Astrocyte (in vitro differentiated cells and primary cell): ENCODE data around the gene ADAMTS13. TPM values are rescaled to one million over a fixed set of nuclear protein-coding genes. Genes with fewer than 3 reads are reported as not detected.

Experiments used
- DNase-seq: peaks from one replicate; pipeline ENCODE4 v3.0.0-alpha.2; 2010; ENCODE audit warnings: low read depth
- FAIRE-seq: peaks from 2 replicates; lab custom pipeline; 2011; peaks lifted over from hg19 to GRCh38; lab: Jason Lieb, UNC
- H2AFZ ChIP-seq: 2 replicates; pipeline ENCODE4 v1.6.0; 2012; ENCODE audit warnings: low read depth, low read length, inconsistent platforms
- H3K27ac ChIP-seq: 2 replicates; pipeline ENCODE4 v1.5.1; 2011; ENCODE audit warnings: low read depth, low read length, inconsistent platforms
- H3K27me3 ChIP-seq: 2 replicates; pipeline ENCODE4 v1.6.0; 2011; ENCODE audit warnings: low read length, inconsistent platforms; ENCODE audit not compliant: insufficient read depth
- H3K36me3 ChIP-seq: 2 replicates; pipeline ENCODE4 v1.5.1; 2011; ENCODE audit warnings: low read length, inconsistent platforms; ENCODE audit not compliant: insufficient read depth
- H3K4me1 ChIP-seq: 2 replicates; pipeline ENCODE4 v1.5.1; 2011; ENCODE audit warnings: low read length, inconsistent platforms; ENCODE audit not compliant: insufficient read depth
- H3K4me2 ChIP-seq: 2 replicates; pipeline ENCODE4 v1.6.0; 2012; ENCODE audit warnings: low read length, inconsistent platforms
- H3K4me3 ChIP-seq: 2 replicates; pipeline ENCODE4 v1.5.1; 2011; ENCODE audit warnings: low read depth, mild to moderate bottlenecking, low read length, inconsistent platforms; ENCODE audit not compliant: insufficient read depth
- H3K79me2 ChIP-seq: 2 replicates; pipeline ENCODE4 v1.6.0; 2012; ENCODE audit warnings: mild to moderate bottlenecking, low read length, inconsistent platforms; ENCODE audit not compliant: insufficient read depth
- H3K9ac ChIP-seq: 2 replicates; pipeline ENCODE4 v1.6.0; 2012; ENCODE audit warnings: mild to moderate bottlenecking, low read length, inconsistent platforms
- H3K9me3 ChIP-seq: 2 replicates; pipeline ENCODE4 v1.5.1; 2012; ENCODE audit warnings: low read depth, mild to moderate bottlenecking, low read length, inconsistent platforms; ENCODE audit not compliant: insufficient read depth
- H4K20me1 ChIP-seq: 2 replicates; pipeline ENCODE4 v1.6.0; 2012; ENCODE audit warnings: low read length, inconsistent platforms; ENCODE audit not compliant: insufficient read depth
- H3K27ac Mint-ChIP-seq: one replicate; pipeline ENCODE4 v1.8.0; 2021; ENCODE audit warnings: mild to moderate bottlenecking, mixed read lengths; ENCODE audit not compliant: unreplicated experiment
- H3K27me3 Mint-ChIP-seq: one replicate; pipeline ENCODE4 v1.8.0; 2021; ENCODE audit warnings: low read depth, mixed read lengths; ENCODE audit not compliant: unreplicated experiment
- H3K36me3 Mint-ChIP-seq: one replicate; pipeline ENCODE4 v1.8.0; 2021; ENCODE audit warnings: low read depth, mixed read lengths; ENCODE audit not compliant: unreplicated experiment
- H3K4me1 Mint-ChIP-seq: one replicate; pipeline ENCODE4 v1.8.0; 2021; ENCODE audit warnings: low read depth, mixed read lengths; ENCODE audit not compliant: unreplicated experiment
- H3K4me3 Mint-ChIP-seq: one replicate; pipeline ENCODE4 v1.8.0; 2021; ENCODE audit warnings: mild to moderate bottlenecking, moderate library complexity, mixed read lengths; ENCODE audit not compliant: unreplicated experiment
- H3K9me3 Mint-ChIP-seq: one replicate; pipeline ENCODE4 v1.8.0; 2021; ENCODE audit warnings: mild to moderate bottlenecking, mixed read lengths; ENCODE audit not compliant: unreplicated experiment
- CTCF ChIP-seq: IDR thresholded peaks from 2 replicates; pipeline ENCODE4 v1.5.1; 2011; ENCODE audit warnings: low read depth, mild to moderate bottlenecking, inconsistent platforms, low read length, moderate library complexity; ENCODE audit not compliant: insufficient read depth
- EZH2 ChIP-seq: IDR thresholded peaks from 2 replicates; pipeline ENCODE4 v1.6.1; 2012; ENCODE audit warnings: mild to moderate bottlenecking, low read length, inconsistent platforms; ENCODE audit not compliant: insufficient read depth
- total RNA-seq: library from RNA; stranded (reverse); gene quantifications from 2 replicates; pipeline ENCODE4 v1.2.1, GENCODE V29; 2021

The ADAMTS13 gene
- total RNA-seq, 1 donor from 2014 or later: 5.6 TPM

GRCh38 chr9:133506653-133507038 lies 84.5 kb downstream of the ADAMTS13 start:
- H3K4me1 ChIP-seq: peaks cover 25% of the 10 kb centered on the region
- no peak overlapping the region for H3K4me3 ChIP-seq
- no peak overlapping the region for H3K9ac ChIP-seq
- H3K36me3 ChIP-seq: no peaks in the 10 kb centered on the region
- Mint-ChIP-seq H3K27me3 (peaks cover 14% of the 10 kb centered on the region), H3K4me1 (peaks cover 14% of the 10 kb centered on the region), H3K36me3 (no peaks in the 10 kb centered on the region), H3K4me3 (no peak overlapping the region), H3K27ac (no peak overlapping the region), H3K9me3 (peaks cover 15% of the 10 kb centered on the region)
- peaks cover 4% of the 10 kb centered on the region for H3K27me3 ChIP-seq
- DNase-seq: peak; percentile 90
- FAIRE-seq: no peak
- peak overlapping the region; percentile 22 for H3K4me2 ChIP-seq
- no peaks in the 10 kb centered on the region for H3K79me2 ChIP-seq
- no peak for TF ChIP-seq EZH2
- no peak for TF ChIP-seq CTCF
- H3K9me3 ChIP-seq: peaks cover 2% of the 10 kb centered on the region
- H3K27ac ChIP-seq: no peak overlapping the region
- no peak overlapping the region for H2AFZ ChIP-seq
- H4K20me1 ChIP-seq: no peaks in the 10 kb centered on the region

- peaks cover 14% of the 10 kb centered on the region for H3K4me1 Mint-ChIP-seq
- Histone ChIP-seq H2AFZ (no peak overlapping the region), H3K9ac (no peak overlapping the region), H4K20me1 (no peaks in the 10 kb centered on the region), H3K4me3 (no peak overlapping the region), H3K27ac (no peak overlapping the region), H3K9me3 (no peaks in the 10 kb centered on the region), H3K79me2 (no peaks in the 10 kb centered on the region), H3K36me3 (no peaks in the 10 kb centered on the region), H3K4me1 (peaks cover 25% of the 10 kb centered on the region), H3K4me2 (peak overlapping the region; percentile 22), H3K27me3 (peaks cover 4% of the 10 kb centered on the region)
- no peak overlapping the region for H3K27ac Mint-ChIP-seq
- no peak for FAIRE-seq
- peaks cover 7% of the 10 kb centered on the region for H3K9me3 Mint-ChIP-seq
- no peaks in the 10 kb centered on the region for H3K36me3 Mint-ChIP-seq
- peaks cover 13% of the 10 kb centered on the region for H3K27me3 Mint-ChIP-seq
- H3K4me3 Mint-ChIP-seq: no peak overlapping the region
- DNase-seq: no peak
- TF ChIP-seq CTCF (no peak), EZH2 (no peak)
These were observed 85.2 kb downstream of the ADAMTS13 start for GRCh38 chr9:133507246-133507965.

- no peaks in the 10 kb centered on the region for H4K20me1 ChIP-seq
- H3K79me2 ChIP-seq: no peaks in the 10 kb centered on the region
- H3K4me3 ChIP-seq: no peak overlapping the region
- FAIRE-seq (no peak), DNase-seq (no peak)
- H3K9ac ChIP-seq: no peak overlapping the region
- H2AFZ ChIP-seq: no peak overlapping the region
- Mint-ChIP-seq H3K4me3 (no peak overlapping the region), H3K27me3 (peaks cover 12% of the 10 kb centered on the region), H3K36me3 (no peaks in the 10 kb centered on the region), H3K4me1 (peaks cover 14% of the 10 kb centered on the region), H3K9me3 (peaks cover 3% of the 10 kb centered on the region), H3K27ac (no peak overlapping the region)
- H3K4me1 ChIP-seq: peaks cover 25% of the 10 kb centered on the region
- H3K36me3 ChIP-seq: no peaks in the 10 kb centered on the region
- peaks cover 4% of the 10 kb centered on the region for H3K27me3 ChIP-seq
- no peak overlapping the region for H3K4me2 ChIP-seq
- H3K27ac ChIP-seq: no peak overlapping the region
- TF ChIP-seq CTCF: no peak
- no peak for TF ChIP-seq EZH2
- no peaks in the 10 kb centered on the region for H3K9me3 ChIP-seq
These were observed 85.9 kb downstream of the ADAMTS13 start for GRCh38 chr9:133508046-133508445.
